ENCODE measurements around the gene PIM1. TPM values are rescaled to one million over a fixed set of nuclear protein-coding genes. Genes with fewer than 3 reads are reported as not detected.
"Not testable (repeated sequence)": the region's sequence is repeated elsewhere in the genome, so short reads cannot be mapped to it uniquely, and the experiment has no call there.

Gene PIM1
- total RNA-seq, 1 experiment from 2014 or later: 42.1 TPM

DNA sequence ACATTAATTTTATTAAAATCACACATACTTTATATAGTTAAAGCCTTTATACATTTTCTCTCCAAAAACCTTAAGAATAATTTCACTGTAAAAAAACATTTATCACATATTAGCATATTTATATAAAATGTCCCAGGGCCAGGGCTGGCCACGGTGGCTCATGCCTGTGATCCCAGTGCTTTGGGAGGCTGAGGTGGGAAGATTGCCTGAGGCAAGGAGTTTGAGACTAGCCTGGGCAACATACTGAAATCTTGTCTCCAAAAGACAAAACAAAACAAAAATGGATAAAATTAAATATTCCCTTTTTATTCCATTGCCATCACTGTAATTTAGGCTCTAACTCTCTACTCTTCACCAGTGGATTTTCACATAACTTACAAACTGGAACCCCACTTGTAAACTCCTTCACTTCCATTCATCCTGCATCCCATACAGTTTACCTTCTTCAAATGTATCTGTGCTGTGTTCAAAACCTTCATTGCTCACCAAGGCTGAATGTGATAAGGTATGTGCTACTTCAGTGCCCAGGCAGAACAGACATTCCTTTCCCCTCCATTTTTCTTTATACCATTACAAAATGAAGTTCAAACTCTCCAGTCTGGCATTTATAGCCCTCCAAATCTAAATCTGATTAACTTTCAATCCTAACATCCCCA lies 42.9 kb upstream of the PIM1 start:
- Histone ChIP-seq H3K27ac (ENCODE audit: low read length) (peak overlapping the region; percentile 98), H3K36me3 (ENCODE audit: control insufficient read depth, insufficient read depth, low read length) (no peaks in the 10 kb centered on the region), H3K4me3 (ENCODE audit: low read depth in 2 of 2, low read length in 2 of 2) (no peak overlapping the region), H3K9me3 (ENCODE audit: control insufficient read depth, insufficient read depth, low read depth, low read length) (no peaks in the 10 kb centered on the region), H3K4me1 (ENCODE audit: control insufficient read depth, insufficient read depth, low read length) (peaks cover 59% of the 10 kb centered on the region), H3K27me3 (ENCODE audit: control insufficient read depth, insufficient read depth, low read length) (no peaks in the 10 kb centered on the region)
- BruUV-seq (replicated peaks): no TSS peak
- no peak for DNase-seq (ENCODE audit: low read depth, low spot score)
- POLR2A ChIA-PET: interaction anchor here (0.7 to 1.3 kb wide), 2 partner anchors 12 to 44 kb away, joined by 3 to 4 read pairs; no protein-coding TSS in a partner anchor
- TF ChIP-seq POLR2AphosphoS5 (IDR thresholded peaks at IDR 0.05; ENCODE audit: low read depth, low read length): no peak
- TF ChIP-seq TCF7L2 (IDR thresholded peaks at IDR 0.05; ENCODE audit: low read depth, low read length): no peak
- no peak for TF ChIP-seq SIN3A (IDR thresholded peaks at IDR 0.05; ENCODE audit: borderline replicate concordance, insufficient read depth, low read depth, low read length)
- TF ChIP-seq, protein P1, sequence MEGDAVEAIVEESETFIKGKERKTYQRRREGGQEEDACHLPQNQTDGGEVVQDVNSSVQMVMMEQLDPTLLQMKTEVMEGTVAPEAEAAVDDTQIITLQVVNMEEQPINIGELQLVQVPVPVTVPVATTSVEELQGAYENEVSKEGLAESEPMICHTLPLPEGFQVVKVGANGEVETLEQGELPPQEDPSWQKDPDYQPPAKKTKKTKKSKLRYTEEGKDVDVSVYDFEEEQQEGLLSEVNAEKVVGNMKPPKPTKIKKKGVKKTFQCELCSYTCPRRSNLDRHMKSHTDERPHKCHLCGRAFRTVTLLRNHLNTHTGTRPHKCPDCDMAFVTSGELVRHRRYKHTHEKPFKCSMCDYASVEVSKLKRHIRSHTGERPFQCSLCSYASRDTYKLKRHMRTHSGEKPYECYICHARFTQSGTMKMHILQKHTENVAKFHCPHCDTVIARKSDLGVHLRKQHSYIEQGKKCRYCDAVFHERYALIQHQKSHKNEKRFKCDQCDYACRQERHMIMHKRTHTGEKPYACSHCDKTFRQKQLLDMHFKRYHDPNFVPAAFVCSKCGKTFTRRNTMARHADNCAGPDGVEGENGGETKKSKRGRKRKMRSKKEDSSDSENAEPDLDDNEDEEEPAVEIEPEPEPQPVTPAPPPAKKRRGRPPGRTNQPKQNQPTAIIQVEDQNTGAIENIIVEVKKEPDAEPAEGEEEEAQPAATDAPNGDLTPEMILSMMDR (IDR thresholded peaks at IDR 0.05): no peak
- TF ChIP-seq, protein P2, sequence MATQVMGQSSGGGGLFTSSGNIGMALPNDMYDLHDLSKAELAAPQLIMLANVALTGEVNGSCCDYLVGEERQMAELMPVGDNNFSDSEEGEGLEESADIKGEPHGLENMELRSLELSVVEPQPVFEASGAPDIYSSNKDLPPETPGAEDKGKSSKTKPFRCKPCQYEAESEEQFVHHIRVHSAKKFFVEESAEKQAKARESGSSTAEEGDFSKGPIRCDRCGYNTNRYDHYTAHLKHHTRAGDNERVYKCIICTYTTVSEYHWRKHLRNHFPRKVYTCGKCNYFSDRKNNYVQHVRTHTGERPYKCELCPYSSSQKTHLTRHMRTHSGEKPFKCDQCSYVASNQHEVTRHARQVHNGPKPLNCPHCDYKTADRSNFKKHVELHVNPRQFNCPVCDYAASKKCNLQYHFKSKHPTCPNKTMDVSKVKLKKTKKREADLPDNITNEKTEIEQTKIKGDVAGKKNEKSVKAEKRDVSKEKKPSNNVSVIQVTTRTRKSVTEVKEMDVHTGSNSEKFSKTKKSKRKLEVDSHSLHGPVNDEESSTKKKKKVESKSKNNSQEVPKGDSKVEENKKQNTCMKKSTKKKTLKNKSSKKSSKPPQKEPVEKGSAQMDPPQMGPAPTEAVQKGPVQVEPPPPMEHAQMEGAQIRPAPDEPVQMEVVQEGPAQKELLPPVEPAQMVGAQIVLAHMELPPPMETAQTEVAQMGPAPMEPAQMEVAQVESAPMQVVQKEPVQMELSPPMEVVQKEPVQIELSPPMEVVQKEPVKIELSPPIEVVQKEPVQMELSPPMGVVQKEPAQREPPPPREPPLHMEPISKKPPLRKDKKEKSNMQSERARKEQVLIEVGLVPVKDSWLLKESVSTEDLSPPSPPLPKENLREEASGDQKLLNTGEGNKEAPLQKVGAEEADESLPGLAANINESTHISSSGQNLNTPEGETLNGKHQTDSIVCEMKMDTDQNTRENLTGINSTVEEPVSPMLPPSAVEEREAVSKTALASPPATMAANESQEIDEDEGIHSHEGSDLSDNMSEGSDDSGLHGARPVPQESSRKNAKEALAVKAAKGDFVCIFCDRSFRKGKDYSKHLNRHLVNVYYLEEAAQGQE (IDR thresholded peaks at IDR 0.05; ENCODE audit: insufficient read depth in 1 of 2, low read depth in 2 of 2, low read length in 1 of 2): no peak
- CTCF ChIA-PET: no interaction called here
- in situ Hi-C loops (cut with HindIII; ENCODE audit: low pct_unique_long_range_greater_than_20kb, low sequenced_read_pairs): no loop called here
- intact Hi-C loops (cut with micrococcal nuclease; ENCODE audit: unreplicated experiment): loop anchor here (5.0 kb wide), 1 partner anchor 70 kb away; no protein-coding TSS in a partner anchor
- ATAC-seq: no peak

DNA sequence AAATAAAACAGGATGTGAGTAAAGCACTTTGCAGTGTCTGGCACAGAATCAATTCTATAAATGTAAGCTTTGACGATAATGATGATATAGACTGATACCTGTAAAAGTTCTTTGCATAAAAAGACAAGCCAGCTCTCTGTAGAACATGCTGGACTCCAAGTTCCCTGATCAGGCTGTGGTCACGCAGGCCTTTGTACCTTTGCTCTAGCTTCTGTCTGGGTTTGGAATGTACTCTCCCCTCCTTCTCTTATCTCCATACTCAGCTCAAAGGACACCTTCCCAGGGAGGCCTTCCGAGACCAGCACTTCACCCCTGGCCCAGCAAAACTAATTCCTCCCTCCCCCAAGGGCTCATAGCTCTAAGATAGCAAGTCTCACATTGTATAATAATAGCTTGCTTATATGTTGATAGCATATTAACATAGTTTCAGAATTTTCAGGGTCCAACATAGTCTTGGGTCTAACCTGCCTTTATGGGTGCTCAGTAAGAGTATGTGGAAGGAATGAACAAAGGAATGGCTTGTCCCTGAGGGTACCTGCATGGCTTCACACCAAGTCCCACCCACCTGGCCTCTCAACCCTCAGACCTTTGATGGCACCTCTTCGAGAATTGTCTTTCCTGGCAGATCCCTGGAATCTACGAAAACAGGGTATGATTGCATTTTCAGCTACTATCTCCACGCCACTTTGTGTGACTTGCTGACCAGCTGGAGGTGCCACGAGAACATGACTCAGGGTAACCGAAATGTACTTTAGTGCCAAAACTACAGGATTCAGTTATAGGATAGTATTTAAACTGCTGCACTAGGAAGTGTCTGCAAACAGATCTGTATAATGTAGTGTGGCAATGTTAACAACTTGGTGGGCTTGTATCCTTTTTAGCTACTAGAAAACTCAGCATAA lies 41.7 kb upstream of the PIM1 start:
- no TSS peak for BruUV-seq (replicated peaks)
- Histone ChIP-seq H3K9me3 (ENCODE audit: control insufficient read depth, insufficient read depth, low read depth, low read length) (no peaks in the 10 kb centered on the region), H3K4me3 (ENCODE audit: low read depth in 2 of 2, low read length in 2 of 2) (no peak overlapping the region), H3K4me1 (ENCODE audit: control insufficient read depth, insufficient read depth, low read length) (peaks cover 59% of the 10 kb centered on the region), H3K36me3 (ENCODE audit: control insufficient read depth, insufficient read depth, low read length) (no peaks in the 10 kb centered on the region), H3K27me3 (ENCODE audit: control insufficient read depth, insufficient read depth, low read length) (no peaks in the 10 kb centered on the region), H3K27ac (ENCODE audit: low read length) (peak overlapping the region; percentile 98)
- peak; percentile 53 for ATAC-seq
- in situ Hi-C loops (cut with HindIII; ENCODE audit: low pct_unique_long_range_greater_than_20kb, low sequenced_read_pairs) (no loop called here), intact Hi-C loops (cut with micrococcal nuclease; ENCODE audit: unreplicated experiment) (loop anchor here (5.0 kb wide), 1 partner anchor 71 kb away; no protein-coding TSS in a partner anchor)
- no peak for DNase-seq (ENCODE audit: low read depth, low spot score)
- TF ChIP-seq, protein P1 (IDR thresholded peaks at IDR 0.05): no peak
- TF ChIP-seq TCF7L2 (IDR thresholded peaks at IDR 0.05; ENCODE audit: low read depth, low read length) (peak; percentile 53; the same call in 1 of the 2 replicates), SIN3A (IDR thresholded peaks at IDR 0.05; ENCODE audit: borderline replicate concordance, insufficient read depth, low read depth, low read length) (no peak)
- ChIA-PET POLR2A (interaction anchor here (0.6 to 1.3 kb wide), 4 partner anchors 9 to 43 kb away, joined by 3 to 5 read pairs (median 4); no protein-coding TSS in a partner anchor), CTCF (no interaction called here)

DNA sequence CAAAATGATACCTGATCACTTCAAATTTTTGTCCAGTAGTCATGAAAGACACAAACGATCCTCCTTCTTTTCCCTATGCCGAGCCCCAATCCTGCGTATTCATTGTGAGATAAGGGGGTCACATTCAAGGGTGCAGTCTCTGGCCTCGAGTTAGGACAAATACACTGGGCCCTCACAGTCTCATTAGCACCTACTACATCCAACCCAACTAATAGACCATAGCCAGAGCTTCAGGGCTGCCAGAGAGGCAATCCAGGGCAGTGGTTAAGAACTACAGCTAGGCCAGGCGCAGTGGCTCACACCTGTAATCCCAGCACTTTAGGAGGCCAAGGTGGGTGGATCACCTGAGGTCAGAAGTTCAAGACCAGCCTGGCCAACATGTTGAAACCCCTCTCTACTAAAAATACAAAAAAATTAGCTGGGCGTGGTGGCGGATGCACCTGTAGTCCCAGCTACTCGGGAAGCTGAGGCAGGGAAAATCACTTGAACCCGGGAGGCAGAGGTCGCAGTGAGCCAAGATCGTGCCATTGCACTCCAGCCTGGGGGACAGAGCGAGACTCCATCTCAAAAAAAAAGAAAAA lies 41.0 kb upstream of the PIM1 start:
- in situ Hi-C loops (cut with HindIII; ENCODE audit: low pct_unique_long_range_greater_than_20kb, low sequenced_read_pairs); ATAC-seq; H3K36me3 ChIP-seq (ENCODE audit: control insufficient read depth, insufficient read depth, low read length); H3K9me3 ChIP-seq (ENCODE audit: control insufficient read depth, insufficient read depth, low read depth, low read length); DNase-seq (ENCODE audit: low read depth, low spot score); H3K27me3 ChIP-seq (ENCODE audit: control insufficient read depth, insufficient read depth, low read length); BruUV-seq (replicated peaks); H3K4me3 ChIP-seq (ENCODE audit: low read depth in 2 of 2, low read length in 2 of 2): not testable (repeated sequence)
- CTCF ChIA-PET: interaction anchor here (0.6 to 1.0 kb wide), 3 partner anchors 13 to 78 kb away, joined by 3 to 6 read pairs (median 3); no protein-coding TSS in a partner anchor
- intact Hi-C loops (cut with micrococcal nuclease; ENCODE audit: unreplicated experiment): loop anchor here (5.0 kb wide), 1 partner anchor 72 kb away; no protein-coding TSS in a partner anchor
- H3K4me1 ChIP-seq (ENCODE audit: control insufficient read depth, insufficient read depth, low read length): peaks cover 65% of the 10 kb centered on the region
- H3K27ac ChIP-seq (ENCODE audit: low read length): peak overlapping the region; percentile 98
- POLR2A ChIA-PET: interaction anchor here (0.7 kb wide), 1 partner anchor 41 kb away, joined by 11 read pairs; no protein-coding TSS in a partner anchor
